H1 (cell line): ENCODE measurements around the gene SEMA3D. TPM values are rescaled to one million over a fixed set of nuclear protein-coding genes. Genes with fewer than 3 reads are reported as not detected.

ENCODE experiments used
- CTCF ChIA-PET: fragments of 300-600 bp; sonication (Branson Sonifier 250); formaldehyde crosslinking; loops from one replicate; lab custom pipeline; 2021; ENCODE audit not compliant: partially characterized antibody; lab: Charles Lee
- POLR2A ChIA-PET: fragments of 300-600 bp; sonication (Branson Sonifier 250); formaldehyde crosslinking; loops from one replicate; lab custom pipeline; 2021; ENCODE audit warnings: inconsistent platforms; ENCODE audit not compliant: partially characterized antibody; lab: Charles Lee
- DNase-seq, 2 experiments: peaks; one replicate each; pipeline versions ENCODE4 v3.0.0 to v3.0.0-alpha.2; 2010 to 2022; ENCODE audit warnings: low spot score in 2 of 2, low read depth in 1 of 2, mixed read lengths in 1 of 2
- FAIRE-seq: peaks from 2 replicates; lab custom pipeline; 2011; peaks lifted over from hg19 to GRCh38; lab: Jason Lieb, UNC
- H2AFZ ChIP-seq: 2 replicates; pipeline ENCODE4 v1.8.1; 2012; ENCODE audit warnings: low read length, inconsistent platforms
- H2AK5ac ChIP-seq: 2 replicates; pipeline ENCODE4 v1.6.1; 2013; ENCODE audit warnings: low read depth, low read length
- H2BK120ac ChIP-seq: replicated peaks from 2 replicates; pipeline ENCODE3; 2013; ENCODE audit warnings: low read depth, low read length, inconsistent platforms
- H2BK12ac ChIP-seq: 2 replicates; pipeline ENCODE4 v1.6.1; 2013; ENCODE audit warnings: low read depth, low read length
- H2BK15ac ChIP-seq: 2 replicates; pipeline ENCODE4 v1.6.1; 2013; ENCODE audit warnings: low read length
- H2BK20ac ChIP-seq: 2 replicates; pipeline ENCODE4 v1.6.1; 2013; ENCODE audit warnings: low read length
- H2BK5ac ChIP-seq: 2 replicates; pipeline ENCODE4 v1.6.1; 2013; ENCODE audit warnings: low read depth, low read length
- H3K14ac ChIP-seq: 2 replicates; pipeline ENCODE4 v1.6.1; 2013; ENCODE audit warnings: inconsistent platforms; ENCODE audit not compliant: insufficient read length
- H3K18ac ChIP-seq: 2 replicates; pipeline ENCODE4 v1.6.1; 2013; ENCODE audit warnings: low read length; ENCODE audit errors: extremely low read depth
- H3K23ac ChIP-seq: 2 replicates; pipeline ENCODE4 v1.6.1; 2013; ENCODE audit warnings: inconsistent platforms; ENCODE audit not compliant: insufficient read length
- H3K23me2 ChIP-seq: 2 replicates; pipeline ENCODE4 v1.6.1; 2013; ENCODE audit warnings: low read depth, low read length
- H3K27ac ChIP-seq: 2 replicates; pipeline ENCODE4 v1.6.1; 2011; ENCODE audit warnings: low read depth, low read length, inconsistent platforms
- H3K27me3 ChIP-seq, 4 experiments: replicated peaks in 1 of 4; 1 replicate in 1 of 4; 2 replicates in 3 of 4; pipeline versions ENCODE4 v1.6.1 to v1.8.1; 2011 to 2013; ENCODE audit warnings: low read length in 3 of 4, mild to moderate bottlenecking in 3 of 4, inconsistent platforms in 2 of 4, mixed read lengths in 2 of 4, moderate library complexity in 1 of 4; ENCODE audit not compliant: control insufficient read depth in 3 of 4, insufficient read depth in 3 of 4; ENCODE audit errors: extremely low read depth in 1 of 4
- H3K36me3 ChIP-seq, 4 experiments: 2 replicates each; pipeline versions ENCODE4 v1.6.1 to v1.8.1; 2011 to 2013; ENCODE audit warnings: mild to moderate bottlenecking in 4 of 4, low read length in 3 of 4, moderate library complexity in 2 of 4, control low read depth in 1 of 4, inconsistent platforms in 1 of 4; ENCODE audit not compliant: insufficient read depth in 4 of 4, control insufficient read depth in 2 of 4
- H3K4ac ChIP-seq: replicated peaks from 2 replicates; pipeline ENCODE3; 2013; ENCODE audit warnings: low read length, low read depth, mixed read lengths, inconsistent platforms; ENCODE audit not compliant: insufficient read length
- H3K4me1 ChIP-seq, 4 experiments: replicated peaks in 1 of 4; 1 replicate in 1 of 4; 2 replicates in 3 of 4; pipeline versions ENCODE4 v1.6.1 to v1.8.1; 2011 to 2013; ENCODE audit warnings: low read length in 3 of 4, inconsistent platforms in 2 of 4, mixed read lengths in 1 of 4; ENCODE audit not compliant: insufficient read depth in 4 of 4, control insufficient read depth in 3 of 4
- H3K4me2 ChIP-seq, 2 experiments: 2 replicates each; pipeline versions ENCODE4 v1.6.1 to v1.8.1; 2011 to 2013; ENCODE audit warnings: low read depth in 2 of 2, low read length in 2 of 2, control low read depth in 1 of 2, inconsistent platforms in 1 of 2, mild to moderate bottlenecking in 1 of 2; ENCODE audit not compliant: insufficient read depth in 1 of 2
- H3K4me3 ChIP-seq, 4 experiments: fragments of 200-600, 300-600 bp in 1 of 4; sonication (generic), shearing (Covaris generic), sonication (Bioruptor Twin) in 1 of 4; 2 replicates each; pipeline versions ENCODE4 v1.5.1 to v1.8.1; 2011 to 2016; ENCODE audit warnings: low read length in 4 of 4, low read depth in 3 of 4, control low read depth in 2 of 4, inconsistent platforms in 2 of 4, mild to moderate bottlenecking in 2 of 4, mixed read lengths in 1 of 4, moderate library complexity in 1 of 4; ENCODE audit not compliant: insufficient read depth in 2 of 4; ENCODE audit errors: extremely low read depth in 1 of 4
- H3K56ac ChIP-seq: replicated peaks from 2 replicates; pipeline ENCODE3; 2013; ENCODE audit warnings: low read depth, mild to moderate bottlenecking, mixed read lengths, low read length, inconsistent platforms; ENCODE audit not compliant: insufficient read length
- H3K79me1 ChIP-seq: 2 replicates; pipeline ENCODE4 v1.6.1; 2013; ENCODE audit warnings: low read depth, low read length, control low read depth
- H3K79me2 ChIP-seq, 2 experiments: 2 replicates each; pipeline versions ENCODE4 v1.6.1 to v1.8.1; 2012 to 2013; ENCODE audit warnings: low read length in 2 of 2, mild to moderate bottlenecking in 2 of 2, inconsistent platforms in 1 of 2; ENCODE audit not compliant: insufficient read depth in 2 of 2, control insufficient read depth in 1 of 2
- H3K9ac ChIP-seq, 4 experiments: replicated peaks in 1 of 4; 1 replicate in 1 of 4; 2 replicates in 3 of 4; pipeline versions ENCODE4 v1.6.1 to v1.8.1; 2011 to 2013; ENCODE audit warnings: low read depth in 3 of 4, low read length in 3 of 4, control low read depth in 2 of 4, mild to moderate bottlenecking in 2 of 4, moderate library complexity in 2 of 4, inconsistent platforms in 1 of 4; ENCODE audit errors: extremely low read depth in 1 of 4
- H3K9me3 ChIP-seq, 2 experiments: 2 replicates each; pipeline versions ENCODE4 v1.6.1 to v1.8.1; 2012 to 2013; ENCODE audit warnings: mild to moderate bottlenecking in 2 of 2, moderate library complexity in 2 of 2, control low read depth in 1 of 2, inconsistent platforms in 1 of 2, low read depth in 1 of 2, low read length in 1 of 2, mixed read lengths in 1 of 2; ENCODE audit not compliant: insufficient read depth in 2 of 2
- H4K20me1 ChIP-seq, 2 experiments: replicated peaks in 1 of 2; 2 replicates each; pipeline versions ENCODE3 to v1.8.1; 2011 to 2013; ENCODE audit warnings: inconsistent platforms in 2 of 2, low read length in 2 of 2, mild to moderate bottlenecking in 1 of 2; ENCODE audit not compliant: insufficient read depth in 2 of 2, control insufficient read depth in 1 of 2
- H4K5ac ChIP-seq: 2 replicates; pipeline ENCODE4 v1.6.1; 2013; ENCODE audit warnings: low read length, low read depth, mixed read lengths, inconsistent platforms; ENCODE audit not compliant: insufficient read length
- H4K8ac ChIP-seq: 2 replicates; pipeline ENCODE4 v1.8.0; 2013; ENCODE audit warnings: mild to moderate bottlenecking, moderate library complexity, low read length, inconsistent platforms; ENCODE audit not compliant: insufficient read depth; ENCODE audit errors: extremely low read depth
- H4K91ac ChIP-seq: replicated peaks from 2 replicates; pipeline ENCODE3; 2013; ENCODE audit warnings: low read length, mixed read lengths, inconsistent platforms; ENCODE audit not compliant: insufficient read length
- BRCA1 ChIP-seq: IDR thresholded peaks from 2 replicates; pipeline ENCODE4 v1.6.1; 2012; ENCODE audit warnings: low read depth, low read length, improper control_type of control experiment
- FOSL1 ChIP-seq: IDR thresholded peaks from 2 replicates; pipeline ENCODE4 v1.6.1; 2011; ENCODE audit warnings: mild to moderate bottlenecking, low read depth, low read length, moderate library complexity; ENCODE audit not compliant: insufficient read depth
- GABPA ChIP-seq: IDR thresholded peaks from 2 replicates; pipeline ENCODE4 v1.6.1; 2011; ENCODE audit warnings: mild to moderate bottlenecking, low read length, moderate library complexity, borderline replicate concordance; ENCODE audit not compliant: insufficient read depth
- HDAC2 ChIP-seq, 2 experiments: fragments of 300-600 bp in 1 of 2; sonication (generic) in 1 of 2; IDR thresholded peaks; 2 replicates each; pipeline ENCODE4 v1.6.1; 2011 to 2012; ENCODE audit warnings: low read depth in 2 of 2, low read length in 2 of 2, mild to moderate bottlenecking in 2 of 2, moderate library complexity in 2 of 2, borderline replicate concordance in 1 of 2, inconsistent platforms in 1 of 2
- JUND ChIP-seq: IDR thresholded peaks from 2 replicates; pipeline ENCODE4 v1.6.1; 2011; ENCODE audit warnings: mild to moderate bottlenecking, improper control_type of control experiment, low read length
- SIX5 ChIP-seq: IDR thresholded peaks from 2 replicates; pipeline ENCODE4 v1.6.1; 2011; ENCODE audit warnings: mild to moderate bottlenecking, low read depth, low read length
- SP4 ChIP-seq: IDR thresholded peaks from 2 replicates; pipeline ENCODE4 v1.6.1; 2012; ENCODE audit warnings: low read length, inconsistent platforms
- TCF12 ChIP-seq: IDR thresholded peaks from 2 replicates; pipeline ENCODE4 v1.6.1; 2011; ENCODE audit warnings: low read depth, mild to moderate bottlenecking, low read length
- ZNF274 ChIP-seq: IDR thresholded peaks from 2 replicates; pipeline ENCODE4 v1.7.0; 2012; ENCODE audit warnings: low read length, borderline replicate concordance; ENCODE audit errors: extremely low read depth
- WGBS, 2 experiments: shearing (Covaris generic) in 1 of 2; methylation state at CpG; one replicate each; pipeline versions ENCODE4 v1.1.6 to v1.1.7; 2013 to 2015; ENCODE audit warnings: low lambda C conversion rate in 2 of 2, mixed read lengths in 2 of 2, inconsistent platforms in 1 of 2, low coverage in 1 of 2, missing lambda C conversion rate in 1 of 2; ENCODE audit not compliant: insufficient replicate concordance in 2 of 2, insufficient coverage in 1 of 2, insufficient read length in 1 of 2; ENCODE audit errors: extremely low coverage in 1 of 2, missing lambda C conversion rate in 1 of 2; 5-methylcytosine and 5-hydroxymethylcytosine counted together
- polyA plus RNA-seq, 7 experiments: library from polyadenylated mRNA; depleted of rRNA in 3 of 7; stranded (reverse) in 5 of 7; unstranded in 2 of 7; fragments of >200 nt in 5 of 7; fragments of 200-250 nt in 2 of 7; gene quantifications; 1 replicate in 5 of 7; 2 replicates in 1 of 7; 4 replicates in 1 of 7; pipeline versions ENCODE4 v1.2.1 to v1.2.3, GENCODE V29; 2011 to 2013; ENCODE audit warnings: missing spikeins in 2 of 7, mixed read lengths in 2 of 7
- total RNA-seq: library from RNA; stranded (reverse); fragmentation: NEBNext Ultra II Directional; extraction: Animal tissue kit (Norgen Biotek cat#: 25700); gene quantifications from 2 replicates; pipeline ENCODE4 v1.2.1, GENCODE V29; 2021
- TF ChIP-seq, protein P1 (sequence below), 3 experiments: IDR thresholded peaks; 1 replicate in 2 of 3; 2 replicates in 1 of 3; pipeline versions ENCODE4 v1.5.1 to v1.6.1; 2011; ENCODE audit warnings: low read length in 3 of 3, mild to moderate bottlenecking in 3 of 3, inconsistent platforms in 2 of 3, low read depth in 1 of 3, moderate library complexity in 1 of 3; ENCODE audit not compliant: insufficient read depth in 1 of 3; ENCODE audit errors: control extremely low read depth in 1 of 3
- TF ChIP-seq, protein P2 (sequence below): IDR thresholded peaks from 2 replicates; pipeline ENCODE4 v1.6.1; 2011; ENCODE audit warnings: low read length, improper control_type of control experiment

Gene SEMA3D
- total and polyA plus RNA-seq, 2 of the 8 experiments (the other 6 are each of a cell fraction or from before 2014, with no cell fraction given): 1.6 to 3.5 TPM

DNA sequence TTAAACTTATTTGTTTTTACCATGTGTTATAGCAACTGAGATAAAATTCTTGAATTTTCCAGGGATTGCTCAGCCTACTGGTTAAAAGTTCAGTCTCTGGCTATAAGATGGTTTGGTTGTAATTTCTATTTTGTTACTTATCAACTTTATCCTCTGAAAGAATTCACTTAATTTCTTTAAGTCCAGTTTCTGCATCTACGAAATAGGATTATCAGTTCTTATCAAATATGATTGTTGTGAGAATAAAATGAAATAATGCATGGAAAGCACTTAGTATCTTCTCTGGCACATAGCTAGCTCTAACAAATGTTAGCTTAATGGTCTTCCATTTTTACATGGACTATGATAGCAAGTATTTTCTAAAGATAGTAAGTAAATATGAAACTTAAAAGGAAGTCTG lies 53.3 kb downstream of the SEMA3D start:
- Histone ChIP-seq H3K18ac (no peak overlapping the region), H2BK15ac (no peak overlapping the region), H3K4ac (no peak overlapping the region), H3K4me2 (no peak overlapping the region), H3K23me2 (no peaks in the 10 kb centered on the region), H3K56ac (no peak overlapping the region), H4K91ac (no peak overlapping the region), H4K8ac (no peak overlapping the region), H3K9me3 (no peaks in the 10 kb centered on the region), H3K9ac (no peak overlapping the region), H2BK5ac (no peak overlapping the region), H4K5ac (no peak overlapping the region), H3K36me3 (no peaks in the 10 kb centered on the region), H3K27me3 (no peaks in the 10 kb centered on the region), H2BK12ac (no peak overlapping the region), H3K14ac (no peak overlapping the region), H2AK5ac (no peak overlapping the region), H2BK120ac (no peak overlapping the region), H3K4me1 (no peaks in the 10 kb centered on the region), H3K4me3 (no peak overlapping the region), H3K27ac (no peak overlapping the region), H2BK20ac (no peak overlapping the region), H4K20me1 (no peaks in the 10 kb centered on the region), H3K79me1 (no peaks in the 10 kb centered on the region), H3K79me2 (no peaks in the 10 kb centered on the region), H3K23ac (no peak overlapping the region), H2AFZ (no peak overlapping the region)
- ChIA-PET POLR2A (no interaction called here), CTCF (no interaction called here)
- FAIRE-seq (no peak), DNase-seq (no peak)
- 85% methylated on average over 1 of the region's 1 CpG; no CpG with 5 or more reads in 1 of the 2 experiments for WGBS, 2 experiments
- no peak for TF ChIP-seq FOSL1
- TF ChIP-seq, protein P1, sequence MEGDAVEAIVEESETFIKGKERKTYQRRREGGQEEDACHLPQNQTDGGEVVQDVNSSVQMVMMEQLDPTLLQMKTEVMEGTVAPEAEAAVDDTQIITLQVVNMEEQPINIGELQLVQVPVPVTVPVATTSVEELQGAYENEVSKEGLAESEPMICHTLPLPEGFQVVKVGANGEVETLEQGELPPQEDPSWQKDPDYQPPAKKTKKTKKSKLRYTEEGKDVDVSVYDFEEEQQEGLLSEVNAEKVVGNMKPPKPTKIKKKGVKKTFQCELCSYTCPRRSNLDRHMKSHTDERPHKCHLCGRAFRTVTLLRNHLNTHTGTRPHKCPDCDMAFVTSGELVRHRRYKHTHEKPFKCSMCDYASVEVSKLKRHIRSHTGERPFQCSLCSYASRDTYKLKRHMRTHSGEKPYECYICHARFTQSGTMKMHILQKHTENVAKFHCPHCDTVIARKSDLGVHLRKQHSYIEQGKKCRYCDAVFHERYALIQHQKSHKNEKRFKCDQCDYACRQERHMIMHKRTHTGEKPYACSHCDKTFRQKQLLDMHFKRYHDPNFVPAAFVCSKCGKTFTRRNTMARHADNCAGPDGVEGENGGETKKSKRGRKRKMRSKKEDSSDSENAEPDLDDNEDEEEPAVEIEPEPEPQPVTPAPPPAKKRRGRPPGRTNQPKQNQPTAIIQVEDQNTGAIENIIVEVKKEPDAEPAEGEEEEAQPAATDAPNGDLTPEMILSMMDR (IDR thresholded peaks at IDR 0.05; ENCODE audit: control extremely low read depth in 1 of 3, insufficient read depth in 1 of 3, low read depth in 1 of 3, low read length in 3 of 3): no peak
- no peak for TF ChIP-seq SIX5
- TF ChIP-seq, protein P2, sequence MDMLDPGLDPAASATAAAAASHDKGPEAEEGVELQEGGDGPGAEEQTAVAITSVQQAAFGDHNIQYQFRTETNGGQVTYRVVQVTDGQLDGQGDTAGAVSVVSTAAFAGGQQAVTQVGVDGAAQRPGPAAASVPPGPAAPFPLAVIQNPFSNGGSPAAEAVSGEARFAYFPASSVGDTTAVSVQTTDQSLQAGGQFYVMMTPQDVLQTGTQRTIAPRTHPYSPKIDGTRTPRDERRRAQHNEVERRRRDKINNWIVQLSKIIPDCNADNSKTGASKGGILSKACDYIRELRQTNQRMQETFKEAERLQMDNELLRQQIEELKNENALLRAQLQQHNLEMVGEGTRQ: no peak
- no peak for TF ChIP-seq JUND
- no peak for TF ChIP-seq SP4
- TF ChIP-seq ZNF274: no peak
- no peak for TF ChIP-seq TCF12
- no peak for TF ChIP-seq BRCA1
- TF ChIP-seq GABPA: no peak
- no peak for TF ChIP-seq HDAC2 (IDR thresholded peaks at IDR 0.05; ENCODE audit: borderline replicate concordance in 1 of 2, low read depth in 2 of 2, low read length in 2 of 2)
